DMS 273 treated with DMSO at 0.1 percent for 48 hours (cell line): ENCODE results near the gene MCMBP.
"Not testable (repeated sequence)": the region's sequence is repeated elsewhere in the genome, so short reads cannot be mapped to it uniquely, and the experiment has no call there.

Experiments
- DNase-seq: peaks from one replicate; lab custom pipeline; 2025; lab: John Stamatoyannopoulos, UW

The MCMBP gene

GRCh38 chr10:119829429-119829828 is 43.2 kb downstream of the MCMBP start:
- no peak for DNase-seq

DNA sequence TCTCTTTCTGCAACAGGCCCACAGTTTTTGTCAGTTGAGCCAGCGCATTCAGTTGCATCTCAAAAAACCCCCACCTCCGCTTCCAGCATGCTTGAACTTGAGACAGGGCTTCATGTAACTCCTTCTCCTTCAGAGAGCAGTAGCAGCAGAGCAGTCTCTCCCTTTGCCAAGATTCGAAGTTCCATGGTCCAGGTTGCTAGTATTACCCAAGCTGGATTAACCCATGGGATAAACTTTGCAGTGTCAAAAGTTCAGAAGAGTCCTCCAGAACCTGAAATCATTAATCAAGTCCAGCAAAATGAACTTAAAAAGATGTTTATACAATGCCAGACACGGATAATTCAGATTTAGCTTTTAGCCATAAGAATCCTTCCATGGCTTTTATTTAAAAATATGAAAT is 45.2 kb downstream of the MCMBP start:
- no peak for DNase-seq

DNA sequence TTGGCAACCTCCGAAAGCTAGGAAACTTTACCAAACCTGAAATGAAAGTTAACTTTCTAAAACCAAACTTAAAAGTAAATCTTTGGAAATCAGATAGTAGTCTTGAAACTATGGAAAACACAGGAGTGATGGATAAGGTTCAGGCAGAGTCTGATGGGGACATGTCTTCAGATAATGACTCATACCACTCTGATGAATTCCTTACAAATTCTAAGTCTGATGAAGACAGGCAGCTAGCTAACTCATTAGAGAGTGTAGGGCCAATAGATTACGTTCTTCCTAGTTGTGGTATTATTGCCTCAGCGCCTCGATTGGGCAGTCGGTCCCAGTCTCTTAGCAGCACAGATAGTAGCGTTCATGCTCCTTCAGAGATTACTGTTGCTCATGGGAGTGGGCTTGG is 45.9 kb downstream of the MCMBP start:
- no peak for DNase-seq

- DNase-seq: no peak
Observed at GRCh38 chr10:119824299-119824698, 48.3 kb downstream of the MCMBP start.

GRCh38 chr10:119821182-119821581 is 51.5 kb downstream of the MCMBP start:
- DNase-seq: no peak

GRCh38 chr10:119818889-119819270 is 53.8 kb downstream of the MCMBP start:
- DNase-seq: no peak

DNA sequence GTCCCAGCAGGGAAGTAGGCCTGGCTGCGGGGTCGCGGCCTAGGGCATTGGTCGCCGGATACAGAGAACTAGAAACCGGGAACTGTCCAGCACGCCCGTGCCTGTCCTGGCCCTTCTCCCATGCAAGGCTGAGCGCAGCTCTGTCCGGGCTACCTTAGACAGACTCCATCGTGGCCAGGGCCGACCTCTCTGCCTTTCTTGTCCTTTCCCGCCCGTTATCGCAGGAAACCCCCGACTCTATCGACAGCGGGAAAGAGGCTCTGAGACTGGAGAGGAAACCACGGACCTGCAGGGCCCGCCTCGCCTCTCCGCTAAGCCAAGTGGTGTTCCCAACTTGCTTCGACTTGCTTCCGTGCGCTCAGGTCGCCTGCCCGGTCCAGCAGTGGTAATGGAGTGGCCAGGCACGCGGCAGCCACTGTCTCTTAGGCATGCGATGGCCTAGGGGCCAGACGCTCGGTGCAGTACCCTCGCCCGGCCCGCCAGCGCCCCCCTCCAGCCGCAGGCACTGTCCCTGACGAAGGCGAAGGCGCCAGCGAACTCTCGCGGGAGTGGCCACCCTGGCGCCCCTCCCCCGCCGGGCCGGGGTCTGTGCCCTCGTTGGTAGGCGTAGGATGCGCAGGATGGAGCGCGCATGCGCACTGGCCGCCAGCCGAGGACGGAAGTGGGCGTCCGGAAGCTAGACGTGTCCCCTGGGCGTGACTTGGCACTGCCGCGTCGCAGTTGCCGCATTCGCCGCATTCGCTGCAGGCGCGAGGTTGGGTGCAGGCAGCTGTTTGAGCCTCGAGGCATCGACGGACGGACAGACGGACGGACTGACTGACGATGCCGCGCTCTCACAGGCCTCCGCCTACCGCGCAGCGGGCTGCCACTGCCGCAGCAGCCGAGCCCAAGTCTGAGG is 54.4 kb downstream of the MCMBP start:
- DNase-seq: no peak

GRCh38 chr10:119815671-119816070 is 57.0 kb downstream of the MCMBP start:
- no peak for DNase-seq

DNA sequence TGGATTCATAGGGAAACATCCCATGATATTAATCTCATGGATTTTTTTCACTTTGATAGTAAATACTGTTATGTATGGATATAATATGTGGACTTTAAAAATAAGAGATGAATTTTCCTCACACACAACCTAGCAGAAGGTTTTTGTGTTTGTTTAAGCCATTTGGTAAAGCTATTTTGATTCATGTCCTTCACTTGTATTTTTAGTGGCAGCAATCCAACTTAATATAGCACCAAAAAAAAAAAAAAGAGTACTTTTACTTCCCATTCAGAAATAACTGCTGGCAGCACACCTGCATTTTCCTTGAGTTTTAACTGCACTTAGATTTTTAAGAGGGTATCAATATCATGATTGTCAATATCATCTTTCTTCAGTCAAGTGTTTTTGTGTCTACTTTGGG is 60.0 kb downstream of the MCMBP start:
- DNase-seq: no peak

- no peak for DNase-seq
Observed at GRCh38 chr10:119811122-119811521, 61.5 kb downstream of the MCMBP start.

DNA sequence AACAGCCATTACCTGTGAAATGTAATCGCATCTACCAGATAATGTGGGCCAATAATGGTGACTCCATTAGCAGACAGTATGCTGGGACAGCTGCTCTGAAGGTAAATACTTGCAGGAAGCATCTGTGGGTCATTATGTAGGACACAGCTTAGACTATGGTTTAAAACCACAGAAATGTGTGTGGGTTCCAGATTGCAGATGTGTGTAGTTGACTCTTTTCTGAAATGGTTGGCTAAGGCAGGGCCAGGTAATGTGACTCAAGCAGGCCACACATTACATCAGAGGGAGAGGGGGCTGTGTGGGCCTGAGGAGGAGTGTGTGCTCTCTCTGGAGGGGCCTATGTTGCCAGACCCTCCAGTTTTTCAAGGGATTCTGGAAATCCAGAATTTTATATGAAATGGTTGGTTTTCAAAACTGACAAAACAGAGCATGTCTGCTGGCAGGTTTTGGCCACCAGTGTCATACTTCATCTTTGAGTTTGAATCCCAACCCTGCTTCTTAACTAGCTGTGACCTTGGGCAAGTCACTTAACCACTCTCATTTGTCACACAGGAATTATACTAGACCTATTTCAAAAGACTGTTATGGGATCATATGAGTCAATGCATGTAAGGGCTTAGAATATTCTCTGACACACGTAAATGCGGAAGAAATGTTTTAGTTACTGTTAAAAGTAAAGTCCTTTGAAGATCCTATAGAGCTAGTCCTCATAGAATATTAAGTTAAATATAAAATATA is 64.5 kb downstream of the MCMBP start:
- no peak for DNase-seq

- no peak for DNase-seq
Observed at GRCh38 chr10:119806334-119807130, 66.1 kb downstream of the MCMBP start.

GRCh38 chr10:119805702-119806230 is 66.9 kb downstream of the MCMBP start:
- no peak for DNase-seq

DNA sequence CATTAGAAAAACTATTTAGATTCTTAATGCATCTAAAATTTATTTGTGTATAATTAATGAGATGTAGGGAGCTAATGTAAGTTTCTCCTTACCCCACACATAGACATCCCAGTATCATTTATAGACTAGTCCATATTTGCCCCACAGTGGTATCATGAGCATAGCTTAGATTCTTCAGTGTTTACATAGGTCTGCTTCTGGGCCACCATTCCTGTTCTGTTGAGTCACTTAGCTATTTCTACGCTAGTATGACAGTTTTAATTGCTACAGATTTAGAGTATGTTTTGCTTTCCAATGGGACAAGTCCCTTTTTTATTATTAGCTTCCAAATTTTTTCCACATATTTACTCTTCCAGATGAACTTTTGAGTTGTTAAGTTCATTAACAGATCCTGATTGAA is 69.4 kb downstream of the MCMBP start:
- DNase-seq: no peak

DNA sequence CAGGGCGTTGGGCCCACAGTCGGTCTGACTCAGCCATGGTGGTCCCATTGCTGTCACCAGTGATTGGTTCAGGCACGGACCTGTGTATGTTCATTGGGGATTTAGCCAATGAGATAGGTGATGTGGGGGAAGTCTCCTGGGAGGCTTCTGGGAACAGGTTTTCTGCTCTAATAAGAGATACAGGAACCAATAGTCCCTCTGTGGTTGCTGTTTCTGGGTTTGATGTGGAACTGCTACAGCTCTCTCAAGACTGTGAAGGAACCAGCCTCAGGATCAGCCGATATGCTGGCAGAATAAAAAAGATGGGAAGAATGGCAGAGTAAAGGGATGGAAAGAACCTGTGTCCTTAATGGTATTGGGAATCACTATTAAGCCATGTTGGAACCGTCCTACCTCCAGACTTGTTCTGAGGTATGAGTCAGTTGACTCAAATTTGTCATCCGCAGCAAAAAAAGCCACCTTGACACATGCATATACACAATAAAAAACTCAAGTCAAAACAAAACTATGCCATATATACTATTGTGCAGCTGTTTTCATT is 70.6 kb downstream of the MCMBP start:
- no peak for DNase-seq

GRCh38 chr10:119801176-119801575 is 71.5 kb downstream of the MCMBP start:
- DNase-seq: no peak

- DNase-seq: no peak
Observed at GRCh38 chr10:119796039-119796438, 76.6 kb downstream of the MCMBP start.

DNA sequence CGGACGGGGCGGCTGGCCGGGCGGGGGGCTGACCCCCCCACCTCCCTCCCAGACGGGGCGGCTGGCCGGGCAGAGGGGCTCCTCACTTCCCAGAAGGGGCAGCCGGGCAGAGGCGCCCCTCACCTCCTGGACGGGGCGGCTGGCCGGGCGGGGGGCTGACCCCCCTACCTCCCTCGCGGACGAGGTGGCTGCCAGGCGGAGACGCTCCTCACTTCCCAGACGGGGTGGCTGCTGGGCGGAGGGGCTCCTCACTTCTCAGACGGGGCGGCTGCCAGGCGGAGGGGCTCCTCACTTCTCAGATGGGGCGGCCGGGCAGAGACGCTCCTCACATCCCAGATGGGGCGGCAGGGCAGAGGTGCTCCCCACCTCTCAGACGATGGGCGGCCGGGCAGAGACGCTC is 77.5 kb downstream of the MCMBP start:
- not testable (repeated sequence) for DNase-seq

DNA sequence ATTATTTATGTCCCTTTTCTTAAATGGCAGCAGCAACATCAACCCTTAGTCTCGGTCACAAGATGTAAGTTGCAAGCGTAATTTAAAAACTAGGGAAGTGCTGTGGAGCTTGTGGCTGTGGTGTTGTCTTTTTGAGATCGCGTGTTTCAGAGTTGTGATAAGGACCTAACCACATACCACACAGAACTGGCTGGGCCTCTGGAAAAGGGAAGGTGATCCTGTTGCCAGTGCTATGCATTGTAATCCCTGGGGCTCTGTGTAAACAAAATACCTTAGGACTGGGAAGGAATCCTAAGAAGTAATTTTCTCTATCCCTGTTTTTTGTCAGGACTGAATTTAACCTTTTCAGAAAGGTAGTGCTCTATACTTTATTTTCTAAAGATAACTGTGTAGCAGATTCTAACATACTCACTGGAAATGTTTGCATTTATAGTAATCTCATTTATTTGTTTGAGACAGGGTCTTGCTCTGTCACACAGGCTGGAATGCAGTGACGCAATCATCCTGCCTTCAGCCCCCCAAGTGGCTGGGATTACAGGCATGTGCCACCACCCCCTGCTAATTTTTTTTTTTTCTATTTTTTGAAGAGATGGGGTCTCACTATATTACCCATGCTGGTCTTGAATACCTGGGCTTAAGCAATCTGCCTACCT is 86.4 kb downstream of the MCMBP start:
- DNase-seq: no peak

- DNase-seq: no peak
Observed at GRCh38 chr10:119784340-119785067, 88.1 kb downstream of the MCMBP start.

DNA sequence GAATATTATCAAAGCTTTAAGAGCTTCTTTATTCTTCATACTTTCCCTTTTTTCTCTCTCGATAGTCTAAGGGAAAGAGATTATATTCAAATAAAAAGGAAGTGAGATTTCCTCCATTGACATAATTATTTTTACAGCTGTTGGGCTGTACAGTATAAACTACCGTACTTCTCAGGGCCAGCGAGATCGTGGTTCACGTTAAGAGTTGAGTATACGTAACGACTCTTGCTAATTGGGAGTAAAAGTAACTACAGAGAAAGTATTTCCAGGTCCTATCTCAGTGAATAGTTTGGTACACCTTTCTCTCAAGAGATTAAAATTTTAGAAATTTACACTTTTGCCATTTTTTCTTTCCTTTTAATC is 89.0 kb downstream of the MCMBP start:
- DNase-seq: no peak
